HCT116 (cell line): ENCODE data around the gene NT5DC3. TPM values are rescaled to one million over a fixed set of nuclear protein-coding genes. Genes with fewer than 3 reads are reported as not detected.

ENCODE experiments used
- ATAC-seq: fragments of 200-7000 bp; cut with Tn5 transposase; 2 replicates; pipeline ENCODE4 v1.9.1; 2020; ENCODE audit warnings: mild to moderate bottlenecking, moderate library complexity
- BruUV-seq: library from RNA; stranded (reverse); fragments of 400-500 nt; replicated peaks from 2 replicates; lab custom pipeline; 2021; lab: Mats Ljungman, UMichigan
- CTCF ChIA-PET: fragments of 300-600 bp; sonication (Branson Sonifier 250); formaldehyde crosslinking; loops from one replicate; lab custom pipeline; 2021; ENCODE audit warnings: antibody characterized with exemption; lab: Charles Lee
- POLR2A ChIA-PET: fragments of 300-600, 350-600 bp; sonication (Branson Sonifier 250); formaldehyde crosslinking; loops from one replicate; lab custom pipeline; 2021; ENCODE audit warnings: antibody characterized with exemption; lab: Charles Lee
- RAD21 ChIA-PET, 2 experiments: fragments of 300-600 bp; sonication (Branson Sonifier 250); formaldehyde crosslinking; loops; one replicate each; lab custom pipeline; 2023; ENCODE audit warnings: low total read pairs in 2 of 2; ENCODE audit not compliant: uncharacterized antibody in 2 of 2, unreplicated experiment in 2 of 2, low non-redundant PET in 1 of 2; lab: Charles Lee
- DNase-seq: peaks from one replicate; pipeline ENCODE4 v3.0.0-alpha.2; 2010; ENCODE audit warnings: low read depth, low spot score
- H2AFZ ChIP-seq: fragments of 200-600 bp; shearing (Covaris generic), sonication (generic); 2 replicates; pipeline ENCODE4 v1.6.1; 2017; ENCODE audit warnings: low read depth, mixed run types, mixed read lengths, antibody characterized with exemption, low read length; ENCODE audit not compliant: poor library complexity, severe bottlenecking
- H3K27ac ChIP-seq: 2 replicates; pipeline ENCODE4 v1.5.1; 2012; ENCODE audit warnings: low read depth, low read length
- H3K27me3 ChIP-seq: fragments of 200-600 bp; sonication (generic); 2 replicates; pipeline ENCODE4 v1.6.1; 2016; ENCODE audit warnings: mixed run types, low read length, mixed read lengths; ENCODE audit not compliant: insufficient read depth
- H3K36me3 ChIP-seq, 2 experiments: fragments of 200-500 bp in 1 of 2; fragments of 200-600 bp in 1 of 2; sonication (Bioruptor generic) in 1 of 2; sonication (generic) in 1 of 2; 2 replicates each; pipeline versions ENCODE4 v1.5.1 to v1.6.1; 2014 to 2016; ENCODE audit warnings: low read length in 2 of 2, inconsistent platforms in 1 of 2, mixed read lengths in 1 of 2, mixed run types in 1 of 2; ENCODE audit not compliant: insufficient read depth in 2 of 2, control insufficient read depth in 1 of 2
- H3K4me1 ChIP-seq, 2 experiments: fragments of 200-600 bp in 1 of 2; sonication (generic) in 1 of 2; 2 replicates each; pipeline versions ENCODE4 v1.5.1 to v1.6.1; 2012 to 2017; ENCODE audit warnings: low read length in 2 of 2, inconsistent platforms in 1 of 2, mild to moderate bottlenecking in 1 of 2, mixed read lengths in 1 of 2, mixed run types in 1 of 2, moderate library complexity in 1 of 2; ENCODE audit not compliant: insufficient read depth in 2 of 2, control insufficient read depth in 1 of 2
- H3K4me2 ChIP-seq: fragments of 200-600 bp; sonication (generic); 2 replicates; pipeline ENCODE4 v1.6.1; 2017; ENCODE audit warnings: mixed run types, low read length, mixed read lengths
- H3K4me3 ChIP-seq, 2 experiments: fragments of 200-600 bp in 1 of 2; sonication (generic) in 1 of 2; replicated peaks in 1 of 2; 2 replicates each; pipeline ENCODE4 v1.5.1; 2011 to 2016; ENCODE audit warnings: low read length in 2 of 2, control low read depth in 1 of 2, low read depth in 1 of 2, mild to moderate bottlenecking in 1 of 2, mixed read lengths in 1 of 2, mixed run types in 1 of 2
- H3K79me2 ChIP-seq: fragments of 200-600 bp; sonication (generic); 2 replicates; pipeline ENCODE4 v1.6.1; 2017; ENCODE audit warnings: mild to moderate bottlenecking, mixed run types, low read length, moderate library complexity, mixed read lengths; ENCODE audit not compliant: insufficient read depth
- H3K9ac ChIP-seq: fragments of 200-600 bp; sonication (generic); 2 replicates; pipeline ENCODE4 v1.6.1; 2016; ENCODE audit warnings: low read length, mixed read lengths
- H3K9me2 ChIP-seq: fragments of 200-600 bp; sonication (generic), shearing (Covaris generic); 2 replicates; pipeline ENCODE4 v1.6.1; 2017; ENCODE audit warnings: mixed run types, mild to moderate bottlenecking, moderate library complexity; ENCODE audit not compliant: insufficient read depth
- H3K9me3 ChIP-seq, 2 experiments: fragments of 200-500 bp in 1 of 2; fragments of 200-600 bp in 1 of 2; sonication (Bioruptor generic) in 1 of 2; sonication (generic) in 1 of 2; 2 replicates each; pipeline ENCODE4 v1.6.1; 2014 to 2017; ENCODE audit warnings: low read length in 2 of 2, mixed read lengths in 2 of 2, inconsistent platforms in 1 of 2, low read depth in 1 of 2, mild to moderate bottlenecking in 1 of 2, mixed run types in 1 of 2, moderate library complexity in 1 of 2; ENCODE audit not compliant: control insufficient read depth in 1 of 2, insufficient read depth in 1 of 2
- H4K20me1 ChIP-seq: fragments of 200-600 bp; sonication (generic), shearing (Covaris generic); 2 replicates; pipeline ENCODE4 v1.6.1; 2017; ENCODE audit warnings: mixed run types, mild to moderate bottlenecking, moderate library complexity; ENCODE audit not compliant: insufficient read depth
- CEBPB ChIP-seq: IDR thresholded peaks from 2 replicates; pipeline ENCODE4 v1.6.1; 2012; ENCODE audit warnings: low read depth
- EGR1 ChIP-seq: IDR thresholded peaks from 2 replicates; pipeline ENCODE4 v1.6.1; 2012; ENCODE audit warnings: low read depth
- ELF1 ChIP-seq: IDR thresholded peaks from 2 replicates; pipeline ENCODE4 v1.6.1; 2012; ENCODE audit warnings: low read depth, borderline replicate concordance
- EZH2 ChIP-seq: fragments of 200-600 bp; sonication (generic); IDR thresholded peaks from 2 replicates; pipeline ENCODE4 v1.6.1; 2017; ENCODE audit warnings: antibody characterized with exemption, mixed run types
- EZH2phosphoT487 ChIP-seq: fragments of 200-600 bp; IDR thresholded peaks from 2 replicates; pipeline ENCODE4 v1.6.1; 2018; ENCODE audit warnings: antibody characterized with exemption, borderline replicate concordance
- JUND ChIP-seq: IDR thresholded peaks from 2 replicates; pipeline ENCODE4 v1.6.1; 2012
- POLR2A ChIP-seq: IDR thresholded peaks from 2 replicates; pipeline ENCODE4 v1.7.0; 2011; ENCODE audit warnings: borderline replicate concordance; ENCODE audit not compliant: insufficient read depth, insufficient read length; ENCODE audit errors: extremely low read depth
- RAD21 ChIP-seq: IDR thresholded peaks from 2 replicates; pipeline ENCODE4 v1.6.1; 2012; ENCODE audit warnings: low read depth, mild to moderate bottlenecking
- SP1 ChIP-seq: IDR thresholded peaks from 2 replicates; pipeline ENCODE4 v1.6.1; 2012; ENCODE audit warnings: low read depth
- SRF ChIP-seq: IDR thresholded peaks from 2 replicates; pipeline ENCODE4 v1.6.1; 2012; ENCODE audit warnings: low read depth
- YY1 ChIP-seq: IDR thresholded peaks from 2 replicates; pipeline ENCODE4 v1.6.1; 2011; ENCODE audit warnings: low read length, low read depth, moderate library complexity, mild to moderate bottlenecking; ENCODE audit not compliant: insufficient replicate concordance; ENCODE audit errors: extremely low read depth
- ZFX ChIP-seq: fragments of 450-650 bp; IDR thresholded peaks from 2 replicates; pipeline ENCODE4 v1.6.1; 2017
- ZNF274 ChIP-seq: fragments of 200-500 bp; sonication (Bioruptor generic); IDR thresholded peaks from 2 replicates; pipeline ENCODE4 v1.6.1; 2014; ENCODE audit warnings: mild to moderate bottlenecking, low read depth, low read length, inconsistent platforms
- intact Hi-C: fragments of 100-400 bp; cut with micrococcal nuclease; formaldehyde crosslinking; loops from 2 replicates; pipeline ENCODE4 v1.10.0; 2022
- total RNA-seq: library from RNA; stranded (reverse); gene quantifications from one replicate; pipeline ENCODE4 v1.2.1, GENCODE V29; 2021; ENCODE audit not compliant: unreplicated experiment
- TF ChIP-seq, protein P1 (sequence below): IDR thresholded peaks from 2 replicates; pipeline ENCODE4 v1.6.1; 2012
- TF ChIP-seq, protein P2 (sequence below): IDR thresholded peaks from 2 replicates; pipeline ENCODE4 v1.6.1; 2012; ENCODE audit warnings: low read depth
- TF ChIP-seq, protein P3 (sequence below): IDR thresholded peaks from 2 replicates; pipeline ENCODE4 v1.6.1; 2012

NT5DC3 gene
- total RNA-seq, 1 experiment from 2014 or later: 18.7 TPM

DNA sequence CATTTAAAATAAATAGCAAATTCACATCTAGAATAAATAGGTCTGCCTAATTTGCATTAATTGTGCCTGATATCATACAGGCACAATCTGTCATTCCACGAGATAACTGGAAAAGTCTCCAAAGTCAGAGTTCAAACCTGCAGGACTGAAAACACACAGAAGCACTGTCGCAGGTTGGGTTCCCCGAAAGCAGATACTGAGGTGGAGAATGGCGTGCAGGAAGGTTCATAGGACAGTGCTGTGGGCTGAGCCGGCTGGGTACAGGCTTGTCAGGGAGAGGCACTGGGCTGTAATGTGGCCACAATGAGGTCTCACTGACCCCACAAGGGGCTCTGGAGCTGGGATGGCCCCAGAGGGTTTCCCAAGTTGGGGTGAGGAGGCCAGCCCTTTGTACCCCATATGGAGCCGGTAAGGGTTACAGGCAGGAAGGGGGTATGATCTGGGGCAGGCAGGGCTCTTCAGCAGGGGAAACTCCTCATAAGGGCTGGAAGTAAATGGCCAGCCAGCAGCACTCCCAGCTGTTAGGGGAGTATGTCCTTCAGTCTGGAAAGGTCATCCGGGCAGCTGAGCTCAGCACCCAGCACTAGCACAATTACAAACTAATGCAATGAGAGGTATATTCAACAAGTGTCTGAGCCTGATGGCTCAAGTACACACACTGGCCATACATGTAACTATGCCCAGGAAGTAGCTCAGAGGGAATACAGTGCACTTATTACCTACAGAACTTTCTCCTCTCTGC, 68.5 kb downstream of the NT5DC3 start:
- Histone ChIP-seq H3K9me2 (no peaks in the 10 kb centered on the region), H4K20me1 (no peaks in the 10 kb centered on the region), H3K27me3 (no peaks in the 10 kb centered on the region), H3K9ac (no peak overlapping the region), H3K4me3 (no peak overlapping the region), H3K9me3 (no peaks in the 10 kb centered on the region), H2AFZ (no peak overlapping the region), H3K4me1 (peaks cover 6 to 8% of the 10 kb centered on the region in 2 experiments; a peak in 2 of 4 replicates), H3K4me2 (no peak overlapping the region), H3K27ac (no peak overlapping the region), H3K36me3 (peaks cover 6 to 12% of the 10 kb centered on the region in 2 experiments; a peak in 3 of 4 replicates), H3K79me2 (no peaks in the 10 kb centered on the region)
- no TSS peak for BruUV-seq
- TF ChIP-seq, protein P1, sequence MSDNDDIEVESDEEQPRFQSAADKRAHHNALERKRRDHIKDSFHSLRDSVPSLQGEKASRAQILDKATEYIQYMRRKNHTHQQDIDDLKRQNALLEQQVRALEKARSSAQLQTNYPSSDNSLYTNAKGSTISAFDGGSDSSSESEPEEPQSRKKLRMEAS: no peak
- TF ChIP-seq EGR1 (no peak), EZH2 (no peak), ZFX (no peak), SP1 (no peak), JUND (no peak), SRF (no peak), YY1 (no peak), ZNF274 (no peak), EZH2phosphoT487 (no peak), RAD21 (no peak), POLR2A (no peak), ELF1 (no peak), CEBPB (no peak)
- TF ChIP-seq, protein P2, sequence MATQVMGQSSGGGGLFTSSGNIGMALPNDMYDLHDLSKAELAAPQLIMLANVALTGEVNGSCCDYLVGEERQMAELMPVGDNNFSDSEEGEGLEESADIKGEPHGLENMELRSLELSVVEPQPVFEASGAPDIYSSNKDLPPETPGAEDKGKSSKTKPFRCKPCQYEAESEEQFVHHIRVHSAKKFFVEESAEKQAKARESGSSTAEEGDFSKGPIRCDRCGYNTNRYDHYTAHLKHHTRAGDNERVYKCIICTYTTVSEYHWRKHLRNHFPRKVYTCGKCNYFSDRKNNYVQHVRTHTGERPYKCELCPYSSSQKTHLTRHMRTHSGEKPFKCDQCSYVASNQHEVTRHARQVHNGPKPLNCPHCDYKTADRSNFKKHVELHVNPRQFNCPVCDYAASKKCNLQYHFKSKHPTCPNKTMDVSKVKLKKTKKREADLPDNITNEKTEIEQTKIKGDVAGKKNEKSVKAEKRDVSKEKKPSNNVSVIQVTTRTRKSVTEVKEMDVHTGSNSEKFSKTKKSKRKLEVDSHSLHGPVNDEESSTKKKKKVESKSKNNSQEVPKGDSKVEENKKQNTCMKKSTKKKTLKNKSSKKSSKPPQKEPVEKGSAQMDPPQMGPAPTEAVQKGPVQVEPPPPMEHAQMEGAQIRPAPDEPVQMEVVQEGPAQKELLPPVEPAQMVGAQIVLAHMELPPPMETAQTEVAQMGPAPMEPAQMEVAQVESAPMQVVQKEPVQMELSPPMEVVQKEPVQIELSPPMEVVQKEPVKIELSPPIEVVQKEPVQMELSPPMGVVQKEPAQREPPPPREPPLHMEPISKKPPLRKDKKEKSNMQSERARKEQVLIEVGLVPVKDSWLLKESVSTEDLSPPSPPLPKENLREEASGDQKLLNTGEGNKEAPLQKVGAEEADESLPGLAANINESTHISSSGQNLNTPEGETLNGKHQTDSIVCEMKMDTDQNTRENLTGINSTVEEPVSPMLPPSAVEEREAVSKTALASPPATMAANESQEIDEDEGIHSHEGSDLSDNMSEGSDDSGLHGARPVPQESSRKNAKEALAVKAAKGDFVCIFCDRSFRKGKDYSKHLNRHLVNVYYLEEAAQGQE: no peak
- TF ChIP-seq, protein P3, sequence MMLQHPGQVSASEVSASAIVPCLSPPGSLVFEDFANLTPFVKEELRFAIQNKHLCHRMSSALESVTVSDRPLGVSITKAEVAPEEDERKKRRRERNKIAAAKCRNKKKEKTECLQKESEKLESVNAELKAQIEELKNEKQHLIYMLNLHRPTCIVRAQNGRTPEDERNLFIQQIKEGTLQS: no peak
- ChIA-PET CTCF (no interaction called here), POLR2A (no interaction called here), RAD21 (no interaction called here)
- ATAC-seq (no peak), DNase-seq (no peak)
- intact Hi-C loops: loop anchor here (5.0 to 10.0 kb wide), 2 partner anchors 172 to 335 kb away; no protein-coding TSS in a partner anchor
